Neural cell (in vitro differentiated cells): ENCODE results near the gene AKAP6. TPM values are rescaled to one million over a fixed set of nuclear protein-coding genes. Genes with fewer than 3 reads are reported as not detected.

Experiments
- H2AFZ ChIP-seq: fragments of 200-600, 300-800 bp; sonication (generic), shearing (Covaris generic); 2 replicates; pipeline ENCODE4 v1.6.0; 2014; ENCODE audit warnings: low read depth, mild to moderate bottlenecking, antibody characterized with exemption, low read length, moderate library complexity
- H3F3A ChIP-seq: fragments of 200-600 bp; shearing (Covaris generic); 2 replicates; pipeline ENCODE4 v1.6.1; 2016; ENCODE audit warnings: mild to moderate bottlenecking, moderate library complexity, mixed read lengths, antibody characterized with exemption, low read length; ENCODE audit not compliant: insufficient read depth, poor library complexity, severe bottlenecking
- H3K27ac ChIP-seq: fragments of 200-600, 300-800 bp; sonication (generic), shearing (Covaris generic); 2 replicates; pipeline ENCODE4 v1.5.1; 2014; ENCODE audit warnings: mild to moderate bottlenecking, low read length, moderate library complexity
- H3K27me3 ChIP-seq: fragments of 300-800, 200-600 bp; sonication (generic), shearing (Covaris generic); 2 replicates; pipeline ENCODE4 v1.6.0; 2014; ENCODE audit warnings: mild to moderate bottlenecking, low read depth, low read length, moderate library complexity; ENCODE audit not compliant: insufficient read depth
- H3K36me3 ChIP-seq: fragments of 300-800, 200-600 bp; sonication (generic), shearing (Covaris generic); 2 replicates; pipeline ENCODE4 v1.5.1; 2014; ENCODE audit warnings: mild to moderate bottlenecking, antibody characterized with exemption, low read length, moderate library complexity; ENCODE audit not compliant: insufficient read depth
- H3K4me2 ChIP-seq: fragments of 300-800, 200-600 bp; sonication (generic), shearing (Covaris generic); 2 replicates; pipeline ENCODE4 v1.6.0; 2014; ENCODE audit warnings: mild to moderate bottlenecking, low read length
- H3K4me3 ChIP-seq: fragments of 300-800, 200-600 bp; sonication (generic), shearing (Covaris generic); 2 replicates; pipeline ENCODE4 v1.5.1; 2014; ENCODE audit warnings: mild to moderate bottlenecking, low read length, moderate library complexity
- H3K79me2 ChIP-seq: fragments of 200-600 bp; shearing (Covaris generic); replicated peaks from 2 replicates; pipeline ENCODE4 v1.6.0; 2014; ENCODE audit warnings: mild to moderate bottlenecking, low read length, moderate library complexity; ENCODE audit not compliant: insufficient read depth
- H3K9ac ChIP-seq: fragments of 300-800, 200-600 bp; sonication (generic), shearing (Covaris generic); 2 replicates; pipeline ENCODE4 v1.6.1; 2016; ENCODE audit warnings: mild to moderate bottlenecking, low read length, mixed read lengths
- H3K9me2 ChIP-seq: fragments of 200-600 bp; shearing (Covaris generic); 2 replicates; pipeline ENCODE4 v1.6.1; 2016; ENCODE audit warnings: mild to moderate bottlenecking, low read length, mixed read lengths; ENCODE audit not compliant: insufficient read depth
- H3K9me3 ChIP-seq: fragments of 200-600, 300-800 bp; sonication (generic), shearing (Covaris generic); 2 replicates; pipeline ENCODE4 v1.6.1; 2016; ENCODE audit warnings: mild to moderate bottlenecking, mixed run types, low read length, moderate library complexity, mixed read lengths
- H4K20me1 ChIP-seq: fragments of 200-600 bp; shearing (Covaris generic); 2 replicates; pipeline ENCODE4 v1.6.1; 2016; ENCODE audit warnings: mild to moderate bottlenecking, mixed run types; ENCODE audit not compliant: insufficient read depth
- CTCF ChIP-seq: fragments of 450-650 bp; IDR thresholded peaks from 2 replicates; pipeline ENCODE4 v1.5.1; 2014; ENCODE audit warnings: antibody characterized with exemption, mild to moderate bottlenecking, moderate library complexity; ENCODE audit not compliant: poor library complexity, severe bottlenecking
- EP300 ChIP-seq: fragments of 450-650 bp; conservative IDR thresholded peaks from 2 replicates; pipeline ENCODE4 v1.6.1; 2014; ENCODE audit warnings: antibody characterized with exemption, mild to moderate bottlenecking, moderate library complexity; ENCODE audit not compliant: poor library complexity, severe bottlenecking
- EZH2 ChIP-seq: fragments of 200-600, 300-800 bp; shearing (Covaris generic), sonication (generic); IDR thresholded peaks from 2 replicates; pipeline ENCODE4 v1.6.1; 2014; ENCODE audit warnings: antibody characterized with exemption, low read length, borderline replicate concordance, mild to moderate bottlenecking; ENCODE audit not compliant: insufficient read depth, poor library complexity, severe bottlenecking
- MXI1 ChIP-seq: fragments of 450-650 bp; conservative IDR thresholded peaks from 2 replicates; pipeline ENCODE4 v1.6.1; 2014; ENCODE audit warnings: antibody characterized with exemption, mild to moderate bottlenecking; ENCODE audit not compliant: poor library complexity, severe bottlenecking
- POLR2AphosphoS5 ChIP-seq: IDR thresholded peaks from 2 replicates; pipeline ENCODE4 v1.6.1; 2012
- RAD21 ChIP-seq: fragments of 450-650 bp; conservative IDR thresholded peaks from 2 replicates; pipeline ENCODE4 v1.6.1; 2014; ENCODE audit warnings: antibody characterized with exemption, mild to moderate bottlenecking, moderate library complexity
- REST ChIP-seq: IDR thresholded peaks from 2 replicates; pipeline ENCODE4 v1.6.1; 2012; ENCODE audit warnings: borderline replicate concordance
- SMC3 ChIP-seq: fragments of 450-650 bp; conservative IDR thresholded peaks from 2 replicates; pipeline ENCODE4 v1.6.1; 2014; ENCODE audit warnings: antibody characterized with exemption, mild to moderate bottlenecking, moderate library complexity; ENCODE audit not compliant: poor library complexity
- TAF1 ChIP-seq: IDR thresholded peaks from 2 replicates; pipeline ENCODE4 v1.6.1; 2012; ENCODE audit warnings: low read depth
- polyA plus RNA-seq: library from polyadenylated mRNA; depleted of rRNA; stranded (reverse); fragments of >200 nt; gene quantifications from 2 replicates; pipeline ENCODE4 v1.2.3, GENCODE V29; 2014

Gene AKAP6
- polyA plus RNA-seq, 1 donor from 2014 or later = 15.8 TPM

- Histone ChIP-seq H2AFZ (no peak overlapping the region), H3K27me3 (no peaks in the 10 kb centered on the region), H3K9ac (no peak overlapping the region), H4K20me1 (no peaks in the 10 kb centered on the region), H3K4me2 (no peak overlapping the region), H3K27ac (no peak overlapping the region), H3K36me3 (no peaks in the 10 kb centered on the region), H3K9me3 (no peaks in the 10 kb centered on the region), H3K79me2 (no peaks in the 10 kb centered on the region), H3F3A (no peaks in the 10 kb centered on the region), H3K9me2 (no peaks in the 10 kb centered on the region), H3K4me3 (no peak overlapping the region)
- TF ChIP-seq MXI1 (no peak), EZH2 (no peak), POLR2AphosphoS5 (no peak), RAD21 (no peak), CTCF (no peak), REST (no peak), SMC3 (no peak), TAF1 (no peak), EP300 (no peak)
Observed at GRCh38 chr14:32629236-32629635, 300.1 kb downstream of the AKAP6 start.

- H3F3A ChIP-seq = no peaks in the 10 kb centered on the region
- no peak overlapping the region for H3K4me2 ChIP-seq
- no peaks in the 10 kb centered on the region for H4K20me1 ChIP-seq
- no peak overlapping the region for H3K9ac ChIP-seq
- H3K4me3 ChIP-seq = no peak overlapping the region
- no peak overlapping the region for H2AFZ ChIP-seq
- no peaks in the 10 kb centered on the region for H3K79me2 ChIP-seq
- H3K9me3 ChIP-seq = no peaks in the 10 kb centered on the region
- no peak for TF ChIP-seq EP300
- TF ChIP-seq EZH2 = no peak
- TF ChIP-seq RAD21 = no peak
- no peak for TF ChIP-seq SMC3
- no peak for TF ChIP-seq TAF1
- no peak for TF ChIP-seq CTCF
- no peak for TF ChIP-seq MXI1
- no peak for TF ChIP-seq REST
- no peak for TF ChIP-seq POLR2AphosphoS5
- H3K27ac ChIP-seq = no peak overlapping the region
- no peaks in the 10 kb centered on the region for H3K9me2 ChIP-seq
- no peaks in the 10 kb centered on the region for H3K27me3 ChIP-seq
- no peaks in the 10 kb centered on the region for H3K36me3 ChIP-seq
Observed at GRCh38 chr14:32630701-32631100, 301.6 kb downstream of the AKAP6 start.
